Liver (tissue), 9 donors: Measurements from ENCODE around the gene BRF1. TPM values are rescaled to one million over a fixed set of nuclear protein-coding genes. Genes with fewer than 3 reads are reported as not detected.

Source experiments
- DNase-seq: peaks from one replicate; pipeline ENCODE4 v3.0.0-alpha.2; 2017; ENCODE audit warnings: low spot score
- H3K27ac ChIP-seq, 2 donors: one replicate each; pipeline ENCODE4 v1.7.0; 2013; ENCODE audit warnings: inconsistent platforms in 2 of 2, low read length in 2 of 2, control low read depth in 1 of 2, low read depth in 1 of 2, mild to moderate bottlenecking in 1 of 2
- H3K27me3 ChIP-seq, 4 donors: one replicate each; pipeline versions ENCODE4 v1.6.1 to v1.7.0; 2013; ENCODE audit warnings: low read length in 3 of 4, inconsistent platforms in 1 of 4, mild to moderate bottlenecking in 1 of 4, moderate library complexity in 1 of 4; ENCODE audit not compliant: control insufficient read depth in 4 of 4, insufficient read depth in 4 of 4
- H3K36me3 ChIP-seq, 4 donors: one replicate each; pipeline versions ENCODE4 v1.6.1 to v1.7.0; 2013; ENCODE audit warnings: low read length in 3 of 4, mild to moderate bottlenecking in 3 of 4, low read depth in 1 of 4, moderate library complexity in 1 of 4; ENCODE audit not compliant: control insufficient read depth in 4 of 4, insufficient read depth in 3 of 4
- H3K4me1 ChIP-seq, 4 donors: one replicate each; pipeline versions ENCODE4 v1.6.1 to v1.7.0; 2013; ENCODE audit warnings: low read length in 3 of 4, mild to moderate bottlenecking in 3 of 4, moderate library complexity in 1 of 4; ENCODE audit not compliant: control insufficient read depth in 4 of 4, insufficient read depth in 4 of 4
- H3K4me3 ChIP-seq, 3 donors: one replicate each; pipeline versions ENCODE4 v1.6.1 to v1.7.0; 2013; ENCODE audit warnings: low read length in 3 of 3, control low read depth in 1 of 3, low read depth in 1 of 3, mild to moderate bottlenecking in 1 of 3
- H3K9ac ChIP-seq, 2 donors: one replicate each; pipeline ENCODE4 v1.7.0; 2013; ENCODE audit warnings: low read length in 2 of 2, mild to moderate bottlenecking in 2 of 2, moderate library complexity in 2 of 2, control low read depth in 1 of 2, low read depth in 1 of 2
- H3K9me3 ChIP-seq, 4 donors: one replicate each; pipeline versions ENCODE4 v1.6.1 to v1.7.0; 2013; ENCODE audit warnings: low read length in 3 of 4; ENCODE audit not compliant: control insufficient read depth in 4 of 4
- EGR1 ChIP-seq, 2 donors: IDR thresholded peaks; 2 replicates each; pipeline ENCODE4 v1.6.1; 2016 to 2018; ENCODE audit warnings: antibody characterized with exemption in 2 of 2, low read depth in 2 of 2
- FOXA1 ChIP-seq: IDR thresholded peaks from 2 replicates; pipeline ENCODE4 v1.6.1; 2016; ENCODE audit warnings: antibody characterized with exemption
- FOXA2 ChIP-seq: IDR thresholded peaks from 2 replicates; pipeline ENCODE4 v1.6.1; 2016; ENCODE audit warnings: antibody characterized with exemption
- GABPA ChIP-seq, 2 donors: IDR thresholded peaks in 1 of 2; conservative IDR thresholded peaks in 1 of 2; 2 replicates each; pipeline ENCODE4 v1.6.1; 2016; ENCODE audit warnings: antibody characterized with exemption in 2 of 2, mild to moderate bottlenecking in 1 of 2, moderate library complexity in 1 of 2
- HNF4A ChIP-seq, 2 donors: conservative IDR thresholded peaks; 2 replicates each; pipeline ENCODE4 v1.6.1; 2016; ENCODE audit warnings: antibody characterized with exemption in 2 of 2, mild to moderate bottlenecking in 2 of 2
- HNF4G ChIP-seq: IDR thresholded peaks from 2 replicates; pipeline ENCODE4 v1.6.1; 2016; ENCODE audit warnings: antibody characterized with exemption
- JUND ChIP-seq, 2 donors: IDR thresholded peaks; 2 replicates each; pipeline ENCODE4 v1.6.1; 2016; ENCODE audit warnings: antibody characterized with exemption in 2 of 2
- NR2F2 ChIP-seq: IDR thresholded peaks from 2 replicates; pipeline ENCODE4 v1.6.1; 2016; ENCODE audit warnings: antibody characterized with exemption
- RAD21 ChIP-seq, 2 donors: IDR thresholded peaks; 2 replicates each; pipeline ENCODE4 v1.6.1; 2016; ENCODE audit warnings: antibody characterized with exemption in 2 of 2, mild to moderate bottlenecking in 2 of 2
- RXRA ChIP-seq, 2 donors: IDR thresholded peaks; 2 replicates each; pipeline ENCODE4 v1.6.1; 2017 to 2018; ENCODE audit warnings: antibody characterized with exemption in 2 of 2, mild to moderate bottlenecking in 1 of 2
- SP1 ChIP-seq: IDR thresholded peaks from 2 replicates; pipeline ENCODE4 v1.6.1; 2018; ENCODE audit warnings: antibody characterized with exemption, mild to moderate bottlenecking
- TAF1 ChIP-seq: conservative IDR thresholded peaks from 2 replicates; pipeline ENCODE4 v1.6.1; 2016; ENCODE audit warnings: antibody characterized with exemption, mild to moderate bottlenecking
- YY1 ChIP-seq: IDR thresholded peaks from 2 replicates; pipeline ENCODE4 v1.6.1; 2016; ENCODE audit warnings: antibody characterized with exemption, mild to moderate bottlenecking
- WGBS: extraction: QIAGEN DNeasy Blood & Tissue Kit; methylation state at CpG from one replicate; pipeline ENCODE4 v1.1.7; 2013; 5-methylcytosine and 5-hydroxymethylcytosine counted together
- polyA plus RNA-seq, 2 donors: library from polyadenylated mRNA; stranded (reverse) in 1 of 2; unstranded in 1 of 2; fragments of 200-250 nt in 1 of 2; fragments of >200 nt in 1 of 2; fragmentation: Nextera tagmentation in 1 of 2; extraction: Ambion mirVana in 1 of 2; gene quantifications; one replicate each; pipeline versions ENCODE4 v1.2.1 to v1.2.3, GENCODE V29; 2013 to 2015
- total RNA-seq, 2 donors: library from RNA; depleted of rRNA; stranded (reverse); fragments of >200 nt; gene quantifications; one replicate each; pipeline ENCODE4 v1.2.3, GENCODE V29; 2014
- TF ChIP-seq, protein P1 (sequence below): IDR thresholded peaks from 2 replicates; pipeline ENCODE4 v1.6.1; 2016; ENCODE audit warnings: antibody characterized with exemption
- TF ChIP-seq, protein P2 (sequence below): IDR thresholded peaks from 2 replicates; pipeline ENCODE4 v1.6.1; 2016; ENCODE audit warnings: antibody characterized with exemption
- TF ChIP-seq, protein P3 (sequence below): IDR thresholded peaks from 2 replicates; pipeline ENCODE4 v1.6.1; 2016; ENCODE audit warnings: antibody characterized with exemption
- TF ChIP-seq, protein P4 (sequence below): fragments of 150-350 bp; IDR thresholded peaks from 2 replicates; pipeline ENCODE4 v1.5.1; 2017; ENCODE audit warnings: improper control_type of control experiment, low read depth, low read length; ENCODE audit not compliant: missing input control
- TF ChIP-seq, protein P5 (sequence below): IDR thresholded peaks from 2 replicates; pipeline ENCODE4 v1.6.1; 2016; ENCODE audit warnings: antibody characterized with exemption, mild to moderate bottlenecking
- donor health status: healthy.
- donor health status: healthy.
- donor health status: healthy.
- donor health status: healthy.
- donor health status: healthy.

Gene BRF1
- total and polyA plus RNA-seq, 4 donors = 4.6 to 24.1 (median 10.6) TPM

DNA sequence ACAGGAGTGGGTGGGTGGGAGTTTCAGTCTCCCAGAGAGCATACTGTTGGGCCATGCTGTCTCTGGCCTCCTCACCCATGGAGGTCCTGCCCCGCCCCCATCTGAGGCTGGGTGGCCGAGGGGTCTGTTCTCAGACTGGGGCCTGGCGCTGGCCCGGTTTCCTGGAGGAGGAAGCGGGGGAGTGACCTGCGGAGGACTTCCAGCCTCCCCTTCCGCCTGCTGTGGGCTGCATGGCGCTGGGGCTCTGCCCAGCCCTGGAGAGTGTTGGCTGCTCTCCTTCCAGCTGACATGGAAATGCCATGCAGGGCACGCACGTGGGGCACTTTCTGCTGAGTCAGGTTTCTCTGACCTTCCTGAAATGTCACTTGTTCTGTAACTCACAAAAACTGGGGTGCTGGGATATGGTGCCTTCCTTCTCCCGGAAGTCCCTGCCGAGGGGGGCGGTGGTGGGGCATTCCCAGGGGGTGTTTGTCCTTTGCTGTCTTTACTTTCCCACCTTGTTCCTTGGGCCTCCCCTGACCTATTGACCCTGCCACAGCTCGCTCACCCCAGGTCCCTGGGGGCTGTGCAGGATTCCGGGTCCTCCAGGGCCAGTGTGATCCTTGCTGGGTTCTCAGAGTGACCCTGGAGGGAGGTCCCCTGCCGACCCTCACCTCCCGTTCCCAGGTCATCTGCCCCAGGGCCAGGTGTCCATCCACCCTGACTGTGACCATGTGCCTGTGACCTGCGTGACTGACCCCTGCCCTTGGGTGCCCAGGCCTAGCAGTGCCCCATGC lies 37.4 kb upstream of the BRF1 start:
- 50% methylated on average over 18 of the region's 18 CpGs for WGBS
- Histone ChIP-seq H3K27ac (no peak overlapping the region), H3K9ac (no peak overlapping the region), H3K4me1 (peaks cover 10 to 45% (median 32%) of the 10 kb centered on the region in 4 donors), H3K36me3 (no peaks in the 10 kb centered on the region), H3K27me3 (no peaks in the 10 kb centered on the region), H3K9me3 (no peaks in the 10 kb centered on the region), H3K4me3 (no peak overlapping the region)
- TF ChIP-seq, protein P1, sequence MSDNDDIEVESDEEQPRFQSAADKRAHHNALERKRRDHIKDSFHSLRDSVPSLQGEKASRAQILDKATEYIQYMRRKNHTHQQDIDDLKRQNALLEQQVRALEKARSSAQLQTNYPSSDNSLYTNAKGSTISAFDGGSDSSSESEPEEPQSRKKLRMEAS = no peak
- TF ChIP-seq RXRA (IDR thresholded peaks at IDR 0.05) (peak in 1 of 2 donors; percentile 37), HNF4A (conservative IDR thresholded peaks at IDR 0.05) (no peak), FOXA1 (no peak), YY1 (no peak), SP1 (no peak), NR2F2 (peak; percentile 71)
- no peak for DNase-seq

DNA sequence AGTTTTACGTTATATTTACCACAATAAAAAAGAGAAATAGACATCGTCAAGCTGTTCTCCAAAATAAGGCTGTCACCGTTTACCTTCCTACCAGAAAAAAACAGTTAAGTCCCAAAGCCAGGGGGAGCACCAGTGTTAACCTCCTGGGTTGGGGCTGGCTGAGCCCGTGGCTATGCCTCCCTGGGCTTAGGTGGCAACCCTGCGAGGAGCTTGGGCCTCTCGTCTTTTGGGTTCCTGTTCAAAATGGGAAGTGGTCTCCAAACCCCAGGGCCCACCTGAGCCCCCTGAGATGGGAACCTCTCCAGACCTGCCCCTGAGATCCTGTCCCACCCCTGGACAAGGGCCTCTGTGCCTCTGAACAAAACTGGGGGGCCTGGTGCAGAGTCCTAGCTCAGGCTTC lies 36.6 kb upstream of the BRF1 start:
- no peak for DNase-seq
- Histone ChIP-seq H3K27me3 (no peaks in the 10 kb centered on the region), H3K4me1 (peaks cover 12 to 49% (median 36%) of the 10 kb centered on the region in 4 donors), H3K9ac (no peak overlapping the region), H3K27ac (no peak overlapping the region), H3K9me3 (no peaks in the 10 kb centered on the region), H3K4me3 (no peak overlapping the region), H3K36me3 (no peaks in the 10 kb centered on the region)
- TF ChIP-seq GABPA (IDR thresholded peaks at IDR 0.05 in 1 of 2, conservative IDR thresholded peaks at IDR 0.05 in 1 of 2) (no peak), TAF1 (no peak)
- 92% methylated on average over 6 of the region's 6 CpGs for WGBS

DNA sequence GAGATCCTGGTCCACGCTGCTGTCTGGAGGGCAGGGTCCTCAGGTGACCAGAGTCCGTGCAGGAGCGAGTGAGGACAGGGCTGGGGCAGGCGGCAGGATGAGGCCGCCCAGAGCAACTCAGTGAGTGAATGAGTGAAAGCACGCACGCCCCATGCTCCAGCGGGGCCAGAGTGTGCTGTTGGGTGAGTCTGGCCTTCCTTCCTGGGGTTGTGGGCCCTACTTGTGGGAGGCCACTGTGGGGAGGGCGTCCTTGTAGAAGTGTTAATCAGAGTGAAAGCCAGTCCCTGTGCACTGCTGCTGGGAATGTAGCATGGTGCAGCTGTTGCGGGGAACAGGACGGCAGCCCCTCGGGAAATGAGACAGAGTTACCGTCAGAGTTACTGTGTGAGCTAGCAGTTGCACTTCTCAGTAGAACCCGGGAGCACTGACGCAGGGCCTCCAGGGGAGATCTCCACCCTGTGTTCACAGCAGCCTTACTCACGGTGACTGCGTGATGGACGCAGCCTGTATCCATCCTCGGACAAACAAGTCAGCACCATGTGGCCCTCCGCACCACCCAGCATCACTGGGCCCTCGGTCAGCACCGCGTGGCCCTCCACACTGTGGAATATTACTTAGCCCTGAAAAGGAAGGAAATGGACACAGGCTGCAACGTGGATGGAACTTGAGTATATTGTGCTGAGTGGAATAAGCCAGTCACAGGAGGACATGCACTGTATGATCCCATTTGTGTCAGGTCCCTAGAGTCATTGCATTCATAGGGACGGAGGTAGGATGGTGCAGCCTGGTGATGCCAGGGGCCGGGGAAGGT lies 35.9 kb upstream of the BRF1 start:
- no peaks in the 10 kb centered on the region for H3K36me3 ChIP-seq
- no peak overlapping the region for H3K4me3 ChIP-seq
- no peaks in the 10 kb centered on the region for H3K9me3 ChIP-seq
- WGBS = 94% methylated on average over 26 of the region's 26 CpGs
- H3K4me1 ChIP-seq = peaks cover 12 to 49% (median 36%) of the 10 kb centered on the region in 4 donors
- H3K27me3 ChIP-seq = no peaks in the 10 kb centered on the region
- no peak for DNase-seq
- H3K27ac ChIP-seq = no peak overlapping the region
- TF ChIP-seq GABPA (IDR thresholded peaks at IDR 0.05 in 1 of 2, conservative IDR thresholded peaks at IDR 0.05 in 1 of 2) (no peak), JUND (IDR thresholded peaks at IDR 0.05) (no peak), FOXA1 (no peak), HNF4G (no peak), RXRA (IDR thresholded peaks at IDR 0.05) (no peak), HNF4A (conservative IDR thresholded peaks at IDR 0.05) (no peak), RAD21 (IDR thresholded peaks at IDR 0.05) (no peak), FOXA2 (no peak), EGR1 (IDR thresholded peaks at IDR 0.05; ENCODE audit: low read depth in 2 of 2) (no peak), SP1 (no peak), YY1 (no peak)
- TF ChIP-seq, protein P2, sequence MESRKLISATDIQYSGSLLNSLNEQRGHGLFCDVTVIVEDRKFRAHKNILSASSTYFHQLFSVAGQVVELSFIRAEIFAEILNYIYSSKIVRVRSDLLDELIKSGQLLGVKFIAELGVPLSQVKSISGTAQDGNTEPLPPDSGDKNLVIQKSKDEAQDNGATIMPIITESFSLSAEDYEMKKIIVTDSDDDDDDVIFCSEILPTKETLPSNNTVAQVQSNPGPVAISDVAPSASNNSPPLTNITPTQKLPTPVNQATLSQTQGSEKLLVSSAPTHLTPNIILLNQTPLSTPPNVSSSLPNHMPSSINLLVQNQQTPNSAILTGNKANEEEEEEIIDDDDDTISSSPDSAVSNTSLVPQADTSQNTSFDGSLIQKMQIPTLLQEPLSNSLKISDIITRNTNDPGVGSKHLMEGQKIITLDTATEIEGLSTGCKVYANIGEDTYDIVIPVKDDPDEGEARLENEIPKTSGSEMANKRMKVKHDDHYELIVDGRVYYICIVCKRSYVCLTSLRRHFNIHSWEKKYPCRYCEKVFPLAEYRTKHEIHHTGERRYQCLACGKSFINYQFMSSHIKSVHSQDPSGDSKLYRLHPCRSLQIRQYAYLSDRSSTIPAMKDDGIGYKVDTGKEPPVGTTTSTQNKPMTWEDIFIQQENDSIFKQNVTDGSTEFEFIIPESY = no peak
- TF ChIP-seq, protein P1 = no peak
- TF ChIP-seq, protein P3, sequence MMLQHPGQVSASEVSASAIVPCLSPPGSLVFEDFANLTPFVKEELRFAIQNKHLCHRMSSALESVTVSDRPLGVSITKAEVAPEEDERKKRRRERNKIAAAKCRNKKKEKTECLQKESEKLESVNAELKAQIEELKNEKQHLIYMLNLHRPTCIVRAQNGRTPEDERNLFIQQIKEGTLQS = no peak
- TF ChIP-seq, protein P4, sequence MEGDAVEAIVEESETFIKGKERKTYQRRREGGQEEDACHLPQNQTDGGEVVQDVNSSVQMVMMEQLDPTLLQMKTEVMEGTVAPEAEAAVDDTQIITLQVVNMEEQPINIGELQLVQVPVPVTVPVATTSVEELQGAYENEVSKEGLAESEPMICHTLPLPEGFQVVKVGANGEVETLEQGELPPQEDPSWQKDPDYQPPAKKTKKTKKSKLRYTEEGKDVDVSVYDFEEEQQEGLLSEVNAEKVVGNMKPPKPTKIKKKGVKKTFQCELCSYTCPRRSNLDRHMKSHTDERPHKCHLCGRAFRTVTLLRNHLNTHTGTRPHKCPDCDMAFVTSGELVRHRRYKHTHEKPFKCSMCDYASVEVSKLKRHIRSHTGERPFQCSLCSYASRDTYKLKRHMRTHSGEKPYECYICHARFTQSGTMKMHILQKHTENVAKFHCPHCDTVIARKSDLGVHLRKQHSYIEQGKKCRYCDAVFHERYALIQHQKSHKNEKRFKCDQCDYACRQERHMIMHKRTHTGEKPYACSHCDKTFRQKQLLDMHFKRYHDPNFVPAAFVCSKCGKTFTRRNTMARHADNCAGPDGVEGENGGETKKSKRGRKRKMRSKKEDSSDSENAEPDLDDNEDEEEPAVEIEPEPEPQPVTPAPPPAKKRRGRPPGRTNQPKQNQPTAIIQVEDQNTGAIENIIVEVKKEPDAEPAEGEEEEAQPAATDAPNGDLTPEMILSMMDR = no peak
- TF ChIP-seq, protein P5, sequence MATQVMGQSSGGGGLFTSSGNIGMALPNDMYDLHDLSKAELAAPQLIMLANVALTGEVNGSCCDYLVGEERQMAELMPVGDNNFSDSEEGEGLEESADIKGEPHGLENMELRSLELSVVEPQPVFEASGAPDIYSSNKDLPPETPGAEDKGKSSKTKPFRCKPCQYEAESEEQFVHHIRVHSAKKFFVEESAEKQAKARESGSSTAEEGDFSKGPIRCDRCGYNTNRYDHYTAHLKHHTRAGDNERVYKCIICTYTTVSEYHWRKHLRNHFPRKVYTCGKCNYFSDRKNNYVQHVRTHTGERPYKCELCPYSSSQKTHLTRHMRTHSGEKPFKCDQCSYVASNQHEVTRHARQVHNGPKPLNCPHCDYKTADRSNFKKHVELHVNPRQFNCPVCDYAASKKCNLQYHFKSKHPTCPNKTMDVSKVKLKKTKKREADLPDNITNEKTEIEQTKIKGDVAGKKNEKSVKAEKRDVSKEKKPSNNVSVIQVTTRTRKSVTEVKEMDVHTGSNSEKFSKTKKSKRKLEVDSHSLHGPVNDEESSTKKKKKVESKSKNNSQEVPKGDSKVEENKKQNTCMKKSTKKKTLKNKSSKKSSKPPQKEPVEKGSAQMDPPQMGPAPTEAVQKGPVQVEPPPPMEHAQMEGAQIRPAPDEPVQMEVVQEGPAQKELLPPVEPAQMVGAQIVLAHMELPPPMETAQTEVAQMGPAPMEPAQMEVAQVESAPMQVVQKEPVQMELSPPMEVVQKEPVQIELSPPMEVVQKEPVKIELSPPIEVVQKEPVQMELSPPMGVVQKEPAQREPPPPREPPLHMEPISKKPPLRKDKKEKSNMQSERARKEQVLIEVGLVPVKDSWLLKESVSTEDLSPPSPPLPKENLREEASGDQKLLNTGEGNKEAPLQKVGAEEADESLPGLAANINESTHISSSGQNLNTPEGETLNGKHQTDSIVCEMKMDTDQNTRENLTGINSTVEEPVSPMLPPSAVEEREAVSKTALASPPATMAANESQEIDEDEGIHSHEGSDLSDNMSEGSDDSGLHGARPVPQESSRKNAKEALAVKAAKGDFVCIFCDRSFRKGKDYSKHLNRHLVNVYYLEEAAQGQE = no peak
- no peak overlapping the region for H3K9ac ChIP-seq
